Smooth muscle cell (in vitro differentiated cells): Measurements from ENCODE around the gene ADAMTS14. TPM values are rescaled to one million over a fixed set of nuclear protein-coding genes. Genes with fewer than 3 reads are reported as not detected.
A peak's percentile ranks its signal among the peaks of the same experiment; 100 is the strongest.
"Not testable (repeated sequence)": the region's sequence is repeated elsewhere in the genome, so short reads cannot be mapped to it uniquely, and the experiment has no call there.

Experiments used
- DNase-seq: peaks from one replicate; lab custom pipeline; 2025; ENCODE audit not compliant: unreplicated experiment; lab: John Stamatoyannopoulos, UW
- H2AFZ ChIP-seq: fragments of 200-600 bp; sonication (generic); 2 replicates; pipeline ENCODE4 v1.6.0; 2016; ENCODE audit warnings: antibody characterized with exemption, low read depth, mild to moderate bottlenecking
- H3F3A ChIP-seq: fragments of 200-600 bp; sonication (generic); 2 replicates; pipeline ENCODE4 v1.6.0; 2017; ENCODE audit warnings: antibody characterized with exemption, low read depth
- H3K27ac ChIP-seq: fragments of 200-600 bp; sonication (generic); 2 replicates; pipeline ENCODE4 v1.5.1; 2016; ENCODE audit warnings: low read depth, mild to moderate bottlenecking
- H3K27me3 ChIP-seq: fragments of 200-600 bp; sonication (generic); 2 replicates; pipeline ENCODE4 v1.6.1; 2016; ENCODE audit warnings: low read depth, mild to moderate bottlenecking
- H3K36me3 ChIP-seq: fragments of 200-600 bp; sonication (generic); 2 replicates; pipeline ENCODE4 v1.5.1; 2016; ENCODE audit warnings: low read depth
- H3K4me1 ChIP-seq: fragments of 200-600 bp; sonication (generic); 2 replicates; pipeline ENCODE4 v1.5.1; 2016; ENCODE audit warnings: low read depth
- H3K4me2 ChIP-seq: fragments of 200-600 bp; sonication (generic); 2 replicates; pipeline ENCODE4 v1.6.0; 2016; ENCODE audit warnings: mild to moderate bottlenecking
- H3K4me3 ChIP-seq: fragments of 200-600 bp; sonication (generic); 2 replicates; pipeline ENCODE4 v1.5.1; 2016; ENCODE audit warnings: mild to moderate bottlenecking
- H3K79me2 ChIP-seq: fragments of 200-600 bp; sonication (generic); 2 replicates; pipeline ENCODE4 v1.6.0; 2016; ENCODE audit warnings: low read depth, mild to moderate bottlenecking
- H3K9ac ChIP-seq: fragments of 200-600 bp; sonication (generic); 2 replicates; pipeline ENCODE4 v1.6.0; 2016; ENCODE audit warnings: low read depth
- H3K9me3 ChIP-seq: fragments of 200-600 bp; sonication (generic); replicated peaks from 2 replicates; pipeline ENCODE4 v1.5.1; 2016; ENCODE audit warnings: low read depth
- H4K20me1 ChIP-seq: fragments of 200-600 bp; sonication (generic); 2 replicates; pipeline ENCODE4 v1.6.0; 2016; ENCODE audit warnings: low read depth
- CTCF ChIP-seq: fragments of 200-600 bp; sonication (generic); IDR thresholded peaks from 2 replicates; pipeline ENCODE4 v1.5.1; 2017; ENCODE audit warnings: borderline replicate concordance, mild to moderate bottlenecking, antibody characterized with exemption; ENCODE audit not compliant: insufficient read depth, poor library complexity, severe bottlenecking
- WGBS: methylation state at CpG from one replicate; pipeline ENCODE4 v1.1.7; 2016; ENCODE audit warnings: low lambda C conversion rate; 5-methylcytosine and 5-hydroxymethylcytosine counted together
- polyA plus RNA-seq: library from polyadenylated mRNA; unstranded; fragments of >200 nt; fragmentation: Nextera tagmentation; extraction: Ambion mirVana; gene quantifications from 2 replicates; pipeline ENCODE4 v1.2.1, GENCODE V29; 2016
- total RNA-seq: library from RNA; depleted of rRNA; stranded (reverse); fragments of >200 nt; gene quantifications from 2 replicates; pipeline ENCODE4 v1.2.3, GENCODE V29; 2014

ADAMTS14 gene
- total and polyA plus RNA-seq, 2 experiments from 2014 or later: 6.3 to 10.1 TPM

GRCh38 chr10:70664702-70665195 is 7.6 kb upstream of the ADAMTS14 start:
- no peaks in the 10 kb centered on the region for H4K20me1 ChIP-seq
- peaks cover 17% of the 10 kb centered on the region for H3K4me1 ChIP-seq
- H2AFZ ChIP-seq: no peak overlapping the region
- no peaks in the 10 kb centered on the region for H3K27me3 ChIP-seq
- H3K36me3 ChIP-seq: no peaks in the 10 kb centered on the region
- H3K79me2 ChIP-seq: no peaks in the 10 kb centered on the region
- H3K4me3 ChIP-seq: no peak overlapping the region
- DNase-seq: no peak
- no peak for TF ChIP-seq CTCF
- no peaks in the 10 kb centered on the region for H3K9me3 ChIP-seq
- H3K27ac ChIP-seq: peak overlapping the region; percentile 95
- peak overlapping the region; percentile 11 for H3K4me2 ChIP-seq
- H3K9ac ChIP-seq: peak overlapping the region; percentile 91
- 5% methylated on average over 6 of the region's 6 CpGs for whole genome bisulfite sequencing
- peaks cover 28% of the 10 kb centered on the region for H3F3A ChIP-seq

- Histone ChIP-seq H3K79me2 (no peaks in the 10 kb centered on the region), H4K20me1 (no peaks in the 10 kb centered on the region), H3K4me1 (peaks cover 15% of the 10 kb centered on the region), H3K4me3 (no peak overlapping the region), H3K9me3 (no peaks in the 10 kb centered on the region), H3K27ac (no peak overlapping the region), H3F3A (peaks cover 27% of the 10 kb centered on the region), H3K27me3 (no peaks in the 10 kb centered on the region), H2AFZ (no peak overlapping the region), H3K4me2 (no peak overlapping the region), H3K36me3 (no peaks in the 10 kb centered on the region), H3K9ac (no peak overlapping the region)
- TF ChIP-seq CTCF: no peak
- 89% methylated on average over 7 of the region's 7 CpGs for WGBS
- DNase-seq: no peak
Observed at GRCh38 chr10:70666960-70667798, 5.1 kb upstream of the ADAMTS14 start.

- peaks cover 27% of the 10 kb centered on the region for H3F3A ChIP-seq
- H3K79me2 ChIP-seq, H3K36me3 ChIP-seq, H3K9me3 ChIP-seq, H3K4me2 ChIP-seq, H3K4me3 ChIP-seq, H3K27me3 ChIP-seq, H3K9ac ChIP-seq, H4K20me1 ChIP-seq, H2AFZ ChIP-seq, DNase-seq, H3K27ac ChIP-seq: not testable (repeated sequence)
- 94% methylated on average over 6 of the region's 6 CpGs for WGBS
- peaks cover 15% of the 10 kb centered on the region for H3K4me1 ChIP-seq
Observed at GRCh38 chr10:70667818-70668217, 4.5 kb upstream of the ADAMTS14 start.

GRCh38 chr10:70668454-70668970 is 3.8 kb upstream of the ADAMTS14 start:
- H3F3A ChIP-seq: peaks cover 24% of the 10 kb centered on the region
- TF ChIP-seq CTCF: no peak
- H4K20me1 ChIP-seq: no peaks in the 10 kb centered on the region
- H3K4me2 ChIP-seq: no peak overlapping the region
- no peaks in the 10 kb centered on the region for H3K27me3 ChIP-seq
- DNase-seq: no peak
- no peaks in the 10 kb centered on the region for H3K9me3 ChIP-seq
- H3K79me2 ChIP-seq: no peaks in the 10 kb centered on the region
- no peaks in the 10 kb centered on the region for H3K36me3 ChIP-seq
- H3K9ac ChIP-seq: no peak overlapping the region
- WGBS: 88% methylated on average over 10 of the region's 10 CpGs
- no peak overlapping the region for H3K27ac ChIP-seq
- H3K4me3 ChIP-seq: no peak overlapping the region
- H2AFZ ChIP-seq: no peak overlapping the region
- peaks cover 15% of the 10 kb centered on the region for H3K4me1 ChIP-seq
